Measurements from ENCODE around the gene NSUN3.
"Not testable (repeated sequence)": the region's sequence is repeated elsewhere in the genome, so short reads cannot be mapped to it uniquely, and the experiment has no call there.

NSUN3 gene

GRCh38 chr3:94062513-94063404, at the start of gene NSUN3, which contains the start of gene DHFR2:
NSUN3 (plus strand) TSS chr3:94063061; CDS start chr3:94063127, 66 bp downstream.
DHFR2 (minus strand) TSS chr3:94062916; CDS start chr3:94061511, 1,405 bp downstream.
- DNase-seq (ENCODE audit: low read depth) = peak; percentile 97

- DNase-seq (ENCODE audit: low read depth) = no peak
Measured at GRCh38 chr3:94015025-94015424, 47.8 kb upstream of the NSUN3 start.

GRCh38 chr3:94019659-94020058, 43.2 kb upstream of the NSUN3 start:
- no peak for DNase-seq (ENCODE audit: low read depth)

GRCh38 chr3:94020293-94020692, 42.6 kb upstream of the NSUN3 start:
- no peak for DNase-seq (ENCODE audit: low read depth)

GRCh38 chr3:94024385-94024784, 38.5 kb upstream of the NSUN3 start:
- DNase-seq (ENCODE audit: low read depth) = peak; percentile 10

GRCh38 chr3:94026623-94027022, 36.2 kb upstream of the NSUN3 start:
- DNase-seq (ENCODE audit: low read depth) = no peak

- DNase-seq (ENCODE audit: low read depth) = no peak
Measured at GRCh38 chr3:94028093-94028837, 34.6 kb upstream of the NSUN3 start, which contains the start of gene STX19. STX19 (minus strand) TSS chr3:94028597; CDS start chr3:94015269, 13,328 bp downstream.

- DNase-seq (ENCODE audit: low read depth) = peak; percentile 47
Measured at GRCh38 chr3:94036909-94037507, 25.9 kb upstream of the NSUN3 start.

- no peak for DNase-seq (ENCODE audit: low read depth)
Measured at GRCh38 chr3:94043285-94043684, 19.6 kb upstream of the NSUN3 start.

- not testable (repeated sequence) for DNase-seq (ENCODE audit: low read depth)
Measured at GRCh38 chr3:94044100-94044936, 18.5 kb upstream of the NSUN3 start.

GRCh38 chr3:94046533-94046932, 16.3 kb upstream of the NSUN3 start:
- DNase-seq (ENCODE audit: low read depth) = no peak

GRCh38 chr3:94049267-94049666, 13.6 kb upstream of the NSUN3 start:
- DNase-seq (ENCODE audit: low read depth) = no peak

GRCh38 chr3:94050546-94050945, 12.3 kb upstream of the NSUN3 start:
- no peak for DNase-seq (ENCODE audit: low read depth)

GRCh38 chr3:94061297-94061696, 1.6 kb upstream of the NSUN3 start:
- no peak for DNase-seq (ENCODE audit: low read depth)

GRCh38 chr3:94063496-94064119, 747 bp downstream of the NSUN3 start:
- no peak for DNase-seq (ENCODE audit: low read depth)

GRCh38 chr3:94064243-94064860, 1.5 kb downstream of the NSUN3 start:
- DNase-seq (ENCODE audit: low read depth) = no peak

- no peak for DNase-seq (ENCODE audit: low read depth)
Measured at GRCh38 chr3:94065122-94065521, 2.3 kb downstream of the NSUN3 start.

GRCh38 chr3:94065819-94066480, 3.1 kb downstream of the NSUN3 start:
- no peak for DNase-seq (ENCODE audit: low read depth)

- no peak for DNase-seq (ENCODE audit: low read depth)
Measured at GRCh38 chr3:94066506-94067500, 3.9 kb downstream of the NSUN3 start.

All from fibroblast of gingiva (primary cell).